Stimulated activated effector memory CD8-positive, alpha-beta T cell treated with anti-CD3 and anti-CD28 coated beads, Interleukin-12 subunit alpha, Interleukin-12 subunit beta, amount 100 ng/mL, for 72 hours (primary cell): Measurements from ENCODE around the gene MZB1.

ENCODE experiments used
- ATAC-seq: fragments of 150-1000 bp; cut with Tn5 transposase; 2 replicates; pipeline ENCODE4 v1.10.0; 2021
- DNase-seq, 2 donors: peaks; one replicate each; pipeline ENCODE4 v3.0.0; 2021 to 2022; ENCODE audit warnings: low spot score in 2 of 2
- H3K27ac Mint-ChIP-seq: one replicate; pipeline ENCODE4 v1.8.0; 2022; ENCODE audit warnings: mild to moderate bottlenecking, mixed read lengths
- H3K36me3 Mint-ChIP-seq: one replicate; pipeline ENCODE4 v1.8.0; 2022; ENCODE audit warnings: mild to moderate bottlenecking, mixed read lengths
- H3K4me1 Mint-ChIP-seq: one replicate; pipeline ENCODE4 v1.8.0; 2022; ENCODE audit warnings: mixed read lengths
- H3K4me3 Mint-ChIP-seq: one replicate; pipeline ENCODE4 v1.8.0; 2022; ENCODE audit warnings: mild to moderate bottlenecking, mixed read lengths
- H3K9me3 Mint-ChIP-seq: one replicate; pipeline ENCODE4 v1.8.0; 2022; ENCODE audit warnings: mixed read lengths

MZB1 gene

GRCh38 chr5:139389701-139390638 lies at the start of gene MZB1:
Gene MZB1, minus strand, starts transcription at chr5:139389913. Its CDS starts 57 bp downstream, at chr5:139389856.
- Mint-ChIP-seq H3K4me3 (peak within 1 kb of the TSS; percentile 99), H3K9me3 (no peaks in the 10 kb centered on the region), H3K36me3 (peaks cover 39% of the 10 kb centered on the region), H3K27ac (peak within 1 kb of the TSS; percentile 99), H3K4me1 (peaks cover 73% of the 10 kb centered on the region)
- DNase-seq (peak; percentile 67 to 90), ATAC-seq (peak; percentile 80)

GRCh38 chr5:139439013-139439903 lies 49.5 kb upstream of the MZB1 start, which contains the start of gene DNAJC18:
Gene DNAJC18, minus strand, starts transcription at chr5:139439525. Its CDS starts 80 bp downstream, at chr5:139439445.
- peak; percentile 82 to 96 for DNase-seq
- peaks cover 62% of the 10 kb centered on the region for H3K4me1 Mint-ChIP-seq
- peak; percentile 90 for ATAC-seq
- H3K27ac Mint-ChIP-seq, result peak within 1 kb of the TSS; percentile 100
- peak within 1 kb of the TSS; percentile 93 for H3K4me3 Mint-ChIP-seq
- peaks cover 42% of the 10 kb centered on the region for H3K36me3 Mint-ChIP-seq
- H3K9me3 Mint-ChIP-seq, result no peaks in the 10 kb centered on the region

GRCh38 chr5:139438707-139439012 lies 48.9 kb upstream of the MZB1 start:
- Mint-ChIP-seq H3K36me3 (peaks cover 42% of the 10 kb centered on the region), H3K27ac (peak overlapping the region; percentile 100), H3K4me1 (peaks cover 56% of the 10 kb centered on the region), H3K9me3 (no peaks in the 10 kb centered on the region), H3K4me3 (peak overlapping the region; percentile 93)
- ATAC-seq (no peak), DNase-seq (no peak)

- Mint-ChIP-seq H3K4me3 (no peak overlapping the region), H3K36me3 (peaks cover 51% of the 10 kb centered on the region), H3K27ac (no peak overlapping the region), H3K4me1 (peaks cover 30% of the 10 kb centered on the region), H3K9me3 (no peaks in the 10 kb centered on the region)
- no peak for ATAC-seq
- no peak for DNase-seq
These were observed 46.0 kb upstream of the MZB1 start for GRCh38 chr5:139435676-139436075.

GRCh38 chr5:139431706-139432105 lies 42.0 kb upstream of the MZB1 start:
- Mint-ChIP-seq H3K9me3 (no peaks in the 10 kb centered on the region), H3K4me1 (no peaks in the 10 kb centered on the region), H3K27ac (no peak overlapping the region), H3K4me3 (no peak overlapping the region), H3K36me3 (peaks cover 65% of the 10 kb centered on the region)
- ATAC-seq (no peak), DNase-seq (no peak)

- Mint-ChIP-seq H3K4me3 (no peak overlapping the region), H3K36me3 (peaks cover 60% of the 10 kb centered on the region), H3K27ac (peak overlapping the region; percentile 26), H3K9me3 (no peaks in the 10 kb centered on the region), H3K4me1 (no peaks in the 10 kb centered on the region)
- ATAC-seq (no peak), DNase-seq (no peak)
These were observed 40.3 kb upstream of the MZB1 start for GRCh38 chr5:139430015-139430414.

- Mint-ChIP-seq H3K4me3 (no peak overlapping the region), H3K36me3 (peaks cover 81% of the 10 kb centered on the region), H3K4me1 (peaks cover 7% of the 10 kb centered on the region), H3K27ac (no peak overlapping the region), H3K9me3 (no peaks in the 10 kb centered on the region)
- no peak for ATAC-seq
- no peak for DNase-seq
These were observed 36.6 kb upstream of the MZB1 start for GRCh38 chr5:139426203-139426885.

- Mint-ChIP-seq H3K36me3 (peaks cover 90% of the 10 kb centered on the region), H3K27ac (no peak overlapping the region), H3K9me3 (no peaks in the 10 kb centered on the region), H3K4me3 (no peak overlapping the region), H3K4me1 (peaks cover 7% of the 10 kb centered on the region)
- DNase-seq, result no peak
- ATAC-seq, result no peak
These were observed 35.8 kb upstream of the MZB1 start for GRCh38 chr5:139425497-139425896.

GRCh38 chr5:139422307-139422893 lies 32.7 kb upstream of the MZB1 start:
- no peak overlapping the region for H3K4me3 Mint-ChIP-seq
- no peaks in the 10 kb centered on the region for H3K9me3 Mint-ChIP-seq
- H3K27ac Mint-ChIP-seq, result no peak overlapping the region
- peaks cover 7% of the 10 kb centered on the region for H3K4me1 Mint-ChIP-seq
- peak; percentile 92 for ATAC-seq
- H3K36me3 Mint-ChIP-seq, result peaks cover 96% of the 10 kb centered on the region
- DNase-seq, result peak in 1 of 2 donors; percentile 73

GRCh38 chr5:139419226-139420192 lies 29.8 kb upstream of the MZB1 start:
- Mint-ChIP-seq H3K27ac (peak overlapping the region; percentile 2), H3K9me3 (no peaks in the 10 kb centered on the region), H3K36me3 (peaks cover 92% of the 10 kb centered on the region), H3K4me3 (no peak overlapping the region), H3K4me1 (peaks cover 30% of the 10 kb centered on the region)
- DNase-seq (no peak), ATAC-seq (no peak)

GRCh38 chr5:139418793-139419192 lies 29.1 kb upstream of the MZB1 start:
- peaks cover 88% of the 10 kb centered on the region for H3K36me3 Mint-ChIP-seq
- H3K4me3 Mint-ChIP-seq, result no peak overlapping the region
- H3K27ac Mint-ChIP-seq, result peak overlapping the region; percentile 2
- no peaks in the 10 kb centered on the region for H3K9me3 Mint-ChIP-seq
- no peak for DNase-seq
- peaks cover 37% of the 10 kb centered on the region for H3K4me1 Mint-ChIP-seq
- ATAC-seq, result no peak

GRCh38 chr5:139417214-139417613 lies 27.5 kb upstream of the MZB1 start:
- Mint-ChIP-seq H3K36me3 (peaks cover 84% of the 10 kb centered on the region), H3K4me3 (no peak overlapping the region), H3K9me3 (no peaks in the 10 kb centered on the region), H3K4me1 (peaks cover 47% of the 10 kb centered on the region), H3K27ac (peak overlapping the region; percentile 90)
- ATAC-seq, result peak; percentile 14
- no peak for DNase-seq

GRCh38 chr5:139416651-139417050 lies 26.9 kb upstream of the MZB1 start:
- peak overlapping the region; percentile 54 for H3K4me3 Mint-ChIP-seq
- no peak for ATAC-seq
- peaks cover 78% of the 10 kb centered on the region for H3K36me3 Mint-ChIP-seq
- peak overlapping the region; percentile 90 for H3K27ac Mint-ChIP-seq
- no peak for DNase-seq
- H3K9me3 Mint-ChIP-seq, result no peaks in the 10 kb centered on the region
- H3K4me1 Mint-ChIP-seq, result peaks cover 44% of the 10 kb centered on the region

- DNase-seq (no peak), ATAC-seq (no peak)
- Mint-ChIP-seq H3K9me3 (no peaks in the 10 kb centered on the region), H3K36me3 (peaks cover 70% of the 10 kb centered on the region), H3K27ac (peak overlapping the region; percentile 90), H3K4me1 (peaks cover 44% of the 10 kb centered on the region), H3K4me3 (peak overlapping the region; percentile 54)
These were observed 26.2 kb upstream of the MZB1 start for GRCh38 chr5:139415869-139416268.
